ENCODE measurements around the gene RXRB. TPM values are rescaled to one million over a fixed set of nuclear protein-coding genes. Genes with fewer than 3 reads are reported as not detected.

The RXRB gene
- total and polyA plus RNA-seq, 10 of the 15 experiments (the other 5 are each of a cell fraction or from before 2014, with no cell fraction given): 0.71 to 35.0 (median 20.4) TPM

DNA sequence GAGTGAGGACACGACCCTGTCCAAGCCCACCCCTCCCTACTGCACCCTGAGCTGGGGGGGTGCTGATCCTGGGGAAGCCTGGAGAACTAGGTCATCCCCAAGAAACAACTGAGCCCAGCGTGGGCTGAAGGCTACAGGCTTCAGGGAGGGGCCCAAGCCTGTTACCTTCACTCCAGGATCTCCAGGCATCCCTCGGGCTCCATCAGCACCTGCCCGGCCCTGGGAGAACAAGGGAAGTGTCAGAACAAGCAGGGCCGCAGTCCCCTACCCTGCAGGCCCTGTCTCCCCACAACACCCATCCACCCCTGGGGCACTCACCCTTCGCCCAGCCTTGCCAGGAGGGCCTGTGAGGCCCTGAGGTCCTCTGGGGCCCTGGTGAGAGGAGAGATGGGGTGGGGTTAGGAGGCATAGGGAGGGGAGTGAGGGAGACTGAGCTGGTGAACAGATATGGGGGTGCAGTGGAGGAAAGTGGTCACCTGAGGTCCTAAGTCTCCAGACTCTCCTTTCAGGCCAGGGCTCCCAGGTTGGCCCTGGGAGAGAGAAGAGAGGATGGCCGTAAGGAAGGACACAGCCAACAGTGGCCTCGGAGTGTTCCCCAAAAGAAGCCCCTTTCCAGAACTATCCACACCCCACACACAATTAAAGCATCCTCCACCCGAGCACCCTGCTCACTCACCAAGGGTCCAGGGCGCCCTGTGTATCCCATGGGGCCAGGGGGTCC lies 21.6 kb downstream of the RXRB start:
- no peak for FAIRE-seq
- POLR2A ChIA-PET: interaction anchor here (0.8 kb wide), 1 partner anchor 53 kb away, joined by 4 read pairs; no protein-coding TSS in a partner anchor

More for the DNA sequence above, 21.6 kb downstream of the RXRB start:
- Histone ChIP-seq H3K27ac (ENCODE audit: control insufficient read depth, insufficient read depth) (no peak overlapping the region), H2AFZ (ENCODE audit: control insufficient read depth, low read depth, low read length) (no peak overlapping the region), H3K9me3 (replicated peaks; ENCODE audit: control insufficient read depth, insufficient read depth, low read length) (peaks cover 8% of the 10 kb centered on the region), H3K27me3 (replicated peaks in 1 of 2; ENCODE audit: control insufficient read depth in 2 of 2, insufficient read depth in 2 of 2, low read length in 1 of 2) (no peaks in the 10 kb centered on the region), H3K4me3 (no peak overlapping the region), H3K4me2 (ENCODE audit: control insufficient read depth, insufficient read depth) (no peak overlapping the region), H3K79me2 (ENCODE audit: control insufficient read depth, insufficient read depth, low read length) (no peaks in the 10 kb centered on the region), H3K9ac (ENCODE audit: control insufficient read depth, insufficient read depth, low read length) (no peak overlapping the region), H3K36me3 (ENCODE audit: control insufficient read depth in 2 of 2, insufficient read depth in 2 of 2, low read length in 1 of 2) (no peaks in the 10 kb centered on the region), H3K4me1 (ENCODE audit: control insufficient read depth, insufficient read depth, low read length) (peaks cover 6% of the 10 kb centered on the region), H4K20me1 (ENCODE audit: control insufficient read depth, insufficient read depth) (no peaks in the 10 kb centered on the region)
- intact Hi-C loops (cut with micrococcal nuclease; ENCODE audit: unreplicated experiment): no loop called here
- TF ChIP-seq NR2C1 (IDR thresholded peaks at IDR 0.05): no peak
- no peak for TF ChIP-seq BACH1 (IDR thresholded peaks at IDR 0.05; ENCODE audit: borderline replicate concordance)
- no peak for TF ChIP-seq DPF2 (IDR thresholded peaks at IDR 0.05)
- no peak for TF ChIP-seq ZNF274 (IDR thresholded peaks at IDR 0.05; ENCODE audit: insufficient read depth, insufficient read length)
- TF ChIP-seq KDM1A (IDR thresholded peaks at IDR 0.05; ENCODE audit: borderline replicate concordance): no peak
- no peak for TF ChIP-seq MTA3 (IDR thresholded peaks at IDR 0.05; ENCODE audit: borderline replicate concordance, low read length)
- TF ChIP-seq SREBF1 (IDR thresholded peaks at IDR 0.05; ENCODE audit: low read length): no peak
- TF ChIP-seq RUNX3 (IDR thresholded peaks at IDR 0.05; ENCODE audit: low read length): no peak
- TF ChIP-seq, protein P1, sequence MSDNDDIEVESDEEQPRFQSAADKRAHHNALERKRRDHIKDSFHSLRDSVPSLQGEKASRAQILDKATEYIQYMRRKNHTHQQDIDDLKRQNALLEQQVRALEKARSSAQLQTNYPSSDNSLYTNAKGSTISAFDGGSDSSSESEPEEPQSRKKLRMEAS (IDR thresholded peaks at IDR 0.05; ENCODE audit: low read depth, low read length): no peak
- no peak for TF ChIP-seq MYC (IDR thresholded peaks at IDR 0.05; ENCODE audit: insufficient read depth, insufficient read length, insufficient replicate concordance, low read length, severe bottlenecking)
- TF ChIP-seq, protein P2, sequence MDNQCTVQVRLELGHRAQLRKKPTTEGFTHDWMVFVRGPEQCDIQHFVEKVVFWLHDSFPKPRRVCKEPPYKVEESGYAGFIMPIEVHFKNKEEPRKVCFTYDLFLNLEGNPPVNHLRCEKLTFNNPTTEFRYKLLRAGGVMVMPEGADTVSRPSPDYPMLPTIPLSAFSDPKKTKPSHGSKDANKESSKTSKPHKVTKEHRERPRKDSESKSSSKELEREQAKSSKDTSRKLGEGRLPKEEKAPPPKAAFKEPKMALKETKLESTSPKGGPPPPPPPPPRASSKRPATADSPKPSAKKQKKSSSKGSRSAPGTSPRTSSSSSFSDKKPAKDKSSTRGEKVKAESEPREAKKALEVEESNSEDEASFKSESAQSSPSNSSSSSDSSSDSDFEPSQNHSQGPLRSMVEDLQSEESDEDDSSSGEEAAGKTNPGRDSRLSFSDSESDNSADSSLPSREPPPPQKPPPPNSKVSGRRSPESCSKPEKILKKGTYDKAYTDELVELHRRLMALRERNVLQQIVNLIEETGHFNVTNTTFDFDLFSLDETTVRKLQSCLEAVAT (IDR thresholded peaks at IDR 0.05): no peak
- no peak for TF ChIP-seq IKZF2 (IDR thresholded peaks at IDR 0.05)
- no peak for TF ChIP-seq EGR1 (IDR thresholded peaks at IDR 0.05; ENCODE audit: borderline replicate concordance in 1 of 2, low read depth in 2 of 2, low read length in 2 of 2)
- no peak for TF ChIP-seq NFYB (IDR thresholded peaks at IDR 0.05; ENCODE audit: insufficient read depth, low read depth, low read length)
- TF ChIP-seq YY1 (IDR thresholded peaks at IDR 0.05; ENCODE audit: low read depth, low read length): no peak
- no peak for TF ChIP-seq RAD21 (IDR thresholded peaks at IDR 0.05; ENCODE audit: insufficient read depth, low read depth, low read length)
- no peak for ATAC-seq
- BruUV-seq (replicated peaks): no TSS peak
- SMC1A ChIA-PET (ENCODE audit: uncharacterized antibody, unreplicated experiment): no interaction called here
- no peak for DNase-seq (ENCODE audit: low read depth, low spot score)
- RAD21 ChIA-PET (ENCODE audit: unreplicated experiment): no interaction called here
- 30% methylated on average over 10 of the region's 10 CpGs for WGBS (ENCODE audit: insufficient coverage, insufficient replicate concordance, low lambda C conversion rate, missing lambda C conversion rate)
- CTCF ChIA-PET: interaction anchor here (1.8 kb wide), 1 partner anchor 19 kb away, joined by 4 read pairs; no protein-coding TSS in a partner anchor
- in situ Hi-C loops (cut with MboI): no loop called here

Measured in GM12878 (cell line).